HTERT RPE-1 (cell line): ENCODE results near the gene DNAH5.

Source experiments
- in situ Hi-C: fragments of 300-500 bp; cut with MboI; formaldehyde crosslinking; loops from 4 replicates; pipeline ENCODE4 v1.14.3; 2020; ENCODE audit warnings: low sequenced_read_pairs

Gene DNAH5

DNA sequence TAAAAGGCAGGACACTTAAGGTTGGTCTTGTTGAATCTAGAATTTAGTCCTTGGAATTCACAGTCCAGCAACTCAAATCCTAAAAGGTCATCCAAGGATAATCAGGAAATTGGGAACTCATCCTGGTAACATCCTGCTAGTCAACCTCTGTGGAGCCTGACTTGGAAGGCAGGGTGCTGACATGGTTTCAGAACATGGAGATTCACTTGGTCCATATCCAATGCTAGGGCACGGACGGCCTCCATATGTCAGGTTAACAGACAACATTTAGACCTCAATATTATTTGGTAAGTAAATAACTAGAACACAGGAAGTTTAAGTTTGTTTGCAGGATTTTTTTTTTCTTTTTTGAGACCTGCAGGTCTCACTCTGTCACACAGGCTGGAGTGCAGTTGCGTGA, 783 bp upstream of the DNAH5 start:
- in situ Hi-C loops, result no loop called here

DNA sequence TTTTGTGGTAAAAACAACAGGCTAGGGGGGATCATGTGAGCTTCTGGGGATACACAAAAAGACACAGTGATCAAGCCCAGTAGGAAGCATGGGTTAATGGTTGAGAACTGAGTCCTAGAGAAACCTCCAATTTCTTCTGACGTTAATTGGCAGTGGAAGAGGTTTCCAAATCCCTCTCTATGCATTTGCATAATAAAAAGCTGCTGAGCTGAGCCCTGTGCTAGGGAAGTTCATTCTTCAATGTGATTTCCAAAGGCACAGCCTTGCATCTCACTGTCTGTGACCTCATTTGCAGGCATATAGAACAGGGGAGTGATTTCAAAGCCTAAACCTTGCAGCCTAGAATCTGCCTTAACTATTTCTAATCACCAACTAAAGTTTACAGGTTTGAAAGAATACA, 812 bp downstream of the DNAH5 start:
- in situ Hi-C loops, result no loop called here

DNA sequence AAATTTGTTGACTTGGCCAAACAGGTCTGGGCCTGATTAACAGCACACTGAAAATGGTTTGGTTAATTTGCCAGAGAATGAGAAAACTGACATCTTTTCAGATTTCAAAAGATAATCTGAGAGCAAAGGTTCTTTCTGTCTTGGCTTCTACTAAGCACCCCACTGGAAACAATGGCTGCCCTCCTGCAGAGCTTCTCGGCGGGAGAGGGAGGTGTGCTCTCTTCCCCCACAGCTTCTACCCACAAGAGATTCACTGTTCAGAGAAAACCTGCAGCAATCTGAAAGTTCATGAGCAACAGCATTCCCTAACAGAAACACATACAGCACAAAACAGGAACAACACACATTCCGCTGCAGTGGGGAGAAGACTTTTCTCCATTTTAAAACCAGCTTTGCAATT, 3.0 kb downstream of the DNAH5 start:
- in situ Hi-C loops, result no loop called here

- in situ Hi-C loops, result no loop called here
These were observed 4.8 kb downstream of the DNAH5 start for GRCh38 chr5:13939638-13940037.

GRCh38 chr5:13934921-13935320, 9.6 kb downstream of the DNAH5 start:
- in situ Hi-C loops, result no loop called here

- in situ Hi-C loops, result no loop called here
These were observed 10.4 kb downstream of the DNAH5 start for GRCh38 chr5:13934125-13934524.

DNA sequence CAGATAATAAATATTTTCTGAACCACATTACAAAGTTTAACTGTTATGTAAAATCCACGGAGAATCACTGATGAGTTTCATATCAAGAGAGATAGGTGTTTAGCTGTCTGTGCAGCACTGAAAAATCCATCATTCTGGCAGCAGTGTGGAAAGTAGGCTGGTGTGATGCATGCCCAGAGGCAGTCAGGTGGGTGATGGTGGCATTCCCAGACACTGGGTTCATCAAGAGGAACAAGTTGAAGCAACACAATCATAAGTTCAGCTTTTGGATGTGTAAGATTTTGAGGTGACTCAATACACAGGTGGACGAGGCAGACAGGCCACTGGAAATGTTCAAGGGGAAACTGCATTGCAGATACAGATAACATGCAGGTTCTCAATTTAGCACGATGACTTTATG, 11.9 kb downstream of the DNAH5 start:
- in situ Hi-C loops, result no loop called here

DNA sequence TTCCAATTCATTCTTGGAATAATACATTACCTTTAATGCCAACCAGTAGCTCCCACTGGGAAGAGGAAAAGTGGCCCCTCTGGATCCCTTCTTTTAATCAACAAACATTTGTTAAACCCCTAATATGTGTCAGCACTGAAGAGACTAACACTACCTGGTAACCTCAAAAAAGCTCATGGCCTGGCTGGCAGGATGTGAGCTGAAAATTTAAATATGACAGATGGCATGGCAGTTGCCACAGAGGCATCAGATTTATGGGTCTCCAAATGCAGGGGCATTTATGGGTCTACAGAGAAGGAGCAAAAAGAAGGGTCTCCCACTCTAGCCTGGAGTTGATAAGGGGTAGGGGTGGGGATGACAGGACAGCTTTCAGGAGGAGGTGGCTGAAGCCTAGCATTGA, 12.5 kb downstream of the DNAH5 start:
- in situ Hi-C loops, result no loop called here

- in situ Hi-C loops, result no loop called here
These were observed 13.8 kb downstream of the DNAH5 start for GRCh38 chr5:13930541-13931171.

DNA sequence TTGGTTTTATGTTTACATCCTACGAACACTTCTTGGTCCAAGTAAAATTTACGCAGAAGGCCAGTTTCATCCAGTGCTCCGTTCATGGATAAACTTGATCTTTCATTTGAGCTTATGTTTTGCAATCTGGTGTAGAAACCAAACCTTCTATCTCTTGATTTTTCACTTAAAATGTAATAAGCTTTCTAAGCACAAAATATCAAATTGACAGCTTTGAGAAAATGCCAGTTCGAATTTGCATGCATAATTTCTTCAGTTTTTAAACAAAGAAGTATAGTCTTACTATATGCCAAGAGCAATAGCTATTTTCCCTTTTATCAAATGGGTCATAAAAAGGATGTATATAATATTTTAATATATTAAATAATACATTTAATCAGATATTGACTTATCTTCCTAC, 17.8 kb downstream of the DNAH5 start:
- in situ Hi-C loops, result no loop called here

DNA sequence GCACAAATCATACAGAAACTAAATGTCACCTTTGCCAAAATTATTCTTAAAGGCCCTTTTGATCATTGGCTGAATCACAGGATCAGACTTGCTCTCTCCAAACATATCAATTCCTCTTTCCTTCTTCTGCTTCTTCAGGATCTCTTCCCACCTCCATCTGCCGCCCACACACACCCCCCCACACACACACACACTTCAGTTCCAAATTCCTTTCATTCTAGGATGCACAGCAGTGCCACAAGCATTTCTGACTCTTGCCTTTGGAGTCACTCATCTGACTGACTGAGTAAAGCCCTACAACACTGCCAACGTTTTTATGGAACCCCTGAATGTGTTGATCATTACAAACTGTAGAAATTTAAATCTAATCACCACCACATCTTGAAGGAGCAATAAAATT, 22.9 kb downstream of the DNAH5 start:
- in situ Hi-C loops, result no loop called here

GRCh38 chr5:13919786-13920185, 24.7 kb downstream of the DNAH5 start:
- in situ Hi-C loops, result no loop called here

DNA sequence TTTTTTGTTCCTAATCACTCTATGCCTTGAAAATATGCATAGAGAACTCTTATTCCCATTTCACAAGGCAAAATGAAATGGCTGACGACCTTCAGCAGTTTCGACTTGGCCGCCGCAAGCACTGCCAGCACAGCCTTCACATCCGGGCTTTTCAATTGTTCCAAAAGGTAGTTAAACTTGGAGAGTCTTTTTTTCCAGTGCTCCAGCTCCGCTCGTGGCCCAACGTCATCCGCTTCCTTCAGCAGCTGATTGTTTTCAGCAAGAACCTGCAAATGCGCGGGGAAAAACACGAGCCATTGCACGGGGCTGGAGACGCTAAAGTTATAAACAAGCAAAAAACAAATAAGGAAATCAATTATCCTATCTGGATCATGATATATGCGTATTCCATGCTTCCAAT, 25.4 kb downstream of the DNAH5 start:
- in situ Hi-C loops, result no loop called here

DNA sequence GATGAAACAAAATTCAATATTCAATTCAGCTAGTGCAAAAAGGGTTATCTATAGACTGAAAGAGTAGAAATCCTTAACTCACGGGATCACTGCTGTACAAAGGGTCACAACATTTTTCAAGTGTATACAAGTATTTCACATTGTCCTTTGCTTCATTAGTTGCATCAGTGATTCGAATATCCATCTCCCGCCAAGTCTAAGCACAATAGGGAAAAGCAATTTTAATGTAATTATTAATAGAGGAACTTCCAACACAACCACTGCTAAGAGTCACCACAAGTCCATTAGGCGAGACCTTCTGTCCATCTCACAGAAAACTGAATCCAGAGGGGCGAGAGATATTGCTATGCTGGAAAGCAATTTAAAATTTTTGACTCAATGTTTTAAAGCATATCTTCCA, 27.4 kb downstream of the DNAH5 start:
- in situ Hi-C loops, result no loop called here

- in situ Hi-C loops, result no loop called here
These were observed 30.5 kb downstream of the DNAH5 start for GRCh38 chr5:13913962-13914361.

GRCh38 chr5:13910637-13911288, 33.7 kb downstream of the DNAH5 start:
- in situ Hi-C loops, result no loop called here

DNA sequence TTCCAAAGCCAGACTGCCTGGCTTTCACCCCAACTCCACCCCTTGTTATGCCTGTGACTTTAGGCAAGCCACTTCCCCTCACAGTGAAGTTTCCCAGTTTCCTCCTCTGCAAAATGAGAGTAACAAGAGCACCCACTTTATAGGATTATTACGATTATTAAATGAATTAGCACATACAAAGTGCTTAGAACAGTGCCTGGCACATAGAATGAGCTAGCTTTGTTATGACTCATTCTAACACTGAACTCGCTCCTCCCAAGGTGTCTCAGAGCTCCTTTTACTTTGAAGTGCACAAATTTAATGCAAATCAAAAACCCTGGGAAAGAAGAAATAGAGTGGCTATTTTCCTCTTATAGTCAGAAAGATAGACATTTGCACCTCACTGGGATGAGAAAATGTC, 34.3 kb downstream of the DNAH5 start:
- in situ Hi-C loops, result no loop called here

- in situ Hi-C loops, result no loop called here
These were observed 35.2 kb downstream of the DNAH5 start for GRCh38 chr5:13909271-13909670.

DNA sequence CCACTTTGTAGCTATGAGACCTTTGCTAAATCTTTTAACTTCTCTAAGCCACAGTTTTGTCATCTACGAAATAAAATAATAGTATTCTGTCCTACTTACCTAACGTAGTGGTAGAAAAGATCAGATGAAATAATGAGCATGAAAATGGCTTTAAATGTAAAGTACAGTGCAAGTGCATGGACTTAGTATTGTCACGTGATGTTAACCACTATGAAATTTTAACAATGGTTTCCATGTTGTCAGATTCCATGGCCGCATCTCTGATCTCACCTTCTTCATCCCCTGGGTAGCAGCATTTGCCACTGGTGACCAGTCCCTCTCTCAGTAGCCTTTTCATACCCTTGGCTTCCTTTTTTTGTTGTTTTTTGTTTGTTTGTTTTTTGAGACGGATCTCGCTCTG, 45.9 kb downstream of the DNAH5 start:
- in situ Hi-C loops, result no loop called here

DNA sequence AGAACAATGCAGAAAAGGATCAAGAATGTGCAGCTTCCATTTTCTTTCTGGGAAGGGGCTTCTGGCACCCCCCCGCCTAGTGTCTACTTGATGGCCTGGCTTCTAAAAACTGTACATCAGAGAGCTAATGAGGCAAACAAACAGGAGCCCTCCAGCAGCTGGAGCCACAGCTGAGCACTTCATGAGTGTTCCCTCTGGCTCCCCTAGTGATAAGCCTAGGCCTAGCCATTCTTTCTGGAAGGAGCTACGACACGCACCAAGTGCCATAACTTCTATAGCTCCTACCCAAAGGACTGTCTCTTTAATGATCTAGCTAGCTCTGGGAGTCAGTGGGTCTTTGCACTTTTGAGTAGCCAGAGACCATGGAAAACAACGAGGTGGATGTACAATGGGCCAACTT, 66.1 kb downstream of the DNAH5 start:
- in situ Hi-C loops, result no loop called here

- in situ Hi-C loops, result no loop called here
These were observed 77.7 kb downstream of the DNAH5 start for GRCh38 chr5:13866792-13867191.

- in situ Hi-C loops, result no loop called here
These were observed 79.2 kb downstream of the DNAH5 start for GRCh38 chr5:13865312-13865711.

GRCh38 chr5:13860146-13860545, 84.3 kb downstream of the DNAH5 start:
- in situ Hi-C loops, result no loop called here
